ENCODE results near the gene GOSR2. TPM values are rescaled to one million over a fixed set of nuclear protein-coding genes. Genes with fewer than 3 reads are reported as not detected.

GOSR2 gene
- total and polyA plus RNA-seq, 2 of the 8 experiments (the other 6 are each of a cell fraction or from before 2014, with no cell fraction given), result 28.2 to 36.2 TPM

GRCh38 chr17:46888727-46889126 is 34.2 kb upstream of the GOSR2 start:
- H3K79me2 ChIP-seq (ENCODE audit: control insufficient read depth in 1 of 2, insufficient read depth in 2 of 2, low read length in 2 of 2), result no peaks in the 10 kb centered on the region
- H2AK5ac ChIP-seq (ENCODE audit: low read depth, low read length), result 0 out of 2 replicates have a peak overlapping the region, but pooled peaks have one; percentile 40
- FAIRE-seq (no peak), DNase-seq (ENCODE audit: low read depth in 1 of 2, low spot score in 2 of 2) (no peak)
- no peak overlapping the region for H3K56ac ChIP-seq (replicated peaks; ENCODE audit: insufficient read length, low read depth, low read length)
- H2BK15ac ChIP-seq (ENCODE audit: low read length), result no peak overlapping the region
- WGBS, 2 experiments (ENCODE audit: extremely low coverage in 1 of 2, insufficient coverage in 1 of 2, insufficient read length in 1 of 2, insufficient replicate concordance in 2 of 2, low coverage in 1 of 2, low lambda C conversion rate in 2 of 2, missing lambda C conversion rate in 1 of 2), result 91% methylated on average over 1 of the region's 1 CpG; no CpG with 5 or more reads in 1 of the 2 experiments
- H3K18ac ChIP-seq (ENCODE audit: extremely low read depth, low read length), result no peak overlapping the region
- no peak overlapping the region for H2AFZ ChIP-seq (ENCODE audit: low read length)
- no peak overlapping the region for H3K4me3 ChIP-seq (ENCODE audit: extremely low read depth in 1 of 4, insufficient read depth in 2 of 4, low read depth in 3 of 4, low read length in 4 of 4)
- H2BK12ac ChIP-seq (ENCODE audit: low read depth, low read length), result no peak overlapping the region
- H3K23me2 ChIP-seq (ENCODE audit: low read depth, low read length), result no peaks in the 10 kb centered on the region
- no peak overlapping the region for H2BK120ac ChIP-seq (replicated peaks; ENCODE audit: low read depth, low read length)
- no peak overlapping the region for H3K23ac ChIP-seq (ENCODE audit: insufficient read length)
- H3K4me2 ChIP-seq (ENCODE audit: insufficient read depth in 1 of 2, low read depth in 2 of 2, low read length in 2 of 2), result no peak overlapping the region
- H3K9me3 ChIP-seq (ENCODE audit: insufficient read depth in 2 of 2, low read depth in 1 of 2, low read length in 1 of 2), result no peaks in the 10 kb centered on the region
- no peak overlapping the region for H3K9ac ChIP-seq (replicated peaks in 1 of 4; ENCODE audit: extremely low read depth in 1 of 4, low read depth in 3 of 4, low read length in 3 of 4)
- no peak overlapping the region for H4K5ac ChIP-seq (ENCODE audit: insufficient read length, low read depth, low read length)
- no peak overlapping the region for H3K27ac ChIP-seq (ENCODE audit: low read depth, low read length)
- no peak overlapping the region for H3K14ac ChIP-seq (ENCODE audit: insufficient read length)
- CTCF ChIA-PET (ENCODE audit: partially characterized antibody), result interaction anchor here (1.2 to 3.3 kb wide), 5 partner anchors 11 to 53 kb away, joined by 3 to 28 read pairs (median 8); no protein-coding TSS in a partner anchor
- H4K8ac ChIP-seq (ENCODE audit: extremely low read depth, insufficient read depth, low read length), result no peak overlapping the region
- H3K4ac ChIP-seq (replicated peaks; ENCODE audit: insufficient read length, low read depth, low read length), result no peak overlapping the region
- H3K27me3 ChIP-seq (replicated peaks in 1 of 4; ENCODE audit: control insufficient read depth in 3 of 4, extremely low read depth in 1 of 4, insufficient read depth in 3 of 4, low read length in 3 of 4), result no peaks in the 10 kb centered on the region
- H3K79me1 ChIP-seq (ENCODE audit: low read depth, low read length), result no peaks in the 10 kb centered on the region
- no peak overlapping the region for H4K91ac ChIP-seq (replicated peaks; ENCODE audit: insufficient read length, low read length)
- no peaks in the 10 kb centered on the region; a peak in 2 of 7 replicates for H3K4me1 ChIP-seq (replicated peaks in 1 of 4; ENCODE audit: control insufficient read depth in 3 of 4, insufficient read depth in 4 of 4, low read length in 3 of 4)
- no peaks in the 10 kb centered on the region for H3K36me3 ChIP-seq (ENCODE audit: control insufficient read depth in 2 of 4, insufficient read depth in 4 of 4, low read length in 3 of 4)
- POLR2A ChIA-PET (ENCODE audit: partially characterized antibody), result no interaction called here
- H2BK20ac ChIP-seq (ENCODE audit: low read length), result no peak overlapping the region
- no peak overlapping the region for H2BK5ac ChIP-seq (ENCODE audit: low read depth, low read length)
- H4K20me1 ChIP-seq (replicated peaks in 1 of 2; ENCODE audit: control insufficient read depth in 1 of 2, insufficient read depth in 2 of 2, low read length in 2 of 2), result no peaks in the 10 kb centered on the region
- TF ChIP-seq POLR2A (IDR thresholded peaks at IDR 0.05; ENCODE audit: control extremely low read depth in 1 of 2, low read depth in 2 of 2, low read length in 2 of 2), result no peak
- no peak for TF ChIP-seq BCL11A (IDR thresholded peaks at IDR 0.05; ENCODE audit: low read depth in 2 of 2, low read length in 2 of 2)
- no peak for TF ChIP-seq SIX5 (IDR thresholded peaks at IDR 0.05; ENCODE audit: low read depth, low read length)
- no peak for TF ChIP-seq POLR2AphosphoS5 (IDR thresholded peaks at IDR 0.05; ENCODE audit: low read depth, low read length)
- no peak for TF ChIP-seq SP2 (IDR thresholded peaks at IDR 0.05; ENCODE audit: low read length)
- TF ChIP-seq CEBPB (IDR thresholded peaks at IDR 0.05; ENCODE audit: low read depth, low read length), result no peak
